HepG2 (cell line): Measurements from ENCODE around the gene TMEM86B. TPM values are rescaled to one million over a fixed set of nuclear protein-coding genes. Genes with fewer than 3 reads are reported as not detected.

ENCODE experiments used
- ARID5B ChIP-seq: IDR thresholded peaks from 2 replicates; pipeline ENCODE4 v1.4.0; 2020; ENCODE audit warnings: mild to moderate bottlenecking, missing genetic modification reagents
- CAMTA2 ChIP-seq: sonication (generic); formaldehyde crosslinking; IDR thresholded peaks from 2 replicates; pipeline ENCODE4 v1.4.0; 2020; ENCODE audit warnings: mild to moderate bottlenecking, missing genetic modification reagents, borderline replicate concordance
- GLI4 ChIP-seq: sonication (generic); formaldehyde crosslinking; IDR thresholded peaks from 2 replicates; pipeline ENCODE4 v1.5.1; 2020; ENCODE audit warnings: missing genetic modification reagents, mild to moderate bottlenecking, moderate library complexity, borderline replicate concordance
- MLXIP ChIP-seq: sonication (generic); formaldehyde crosslinking; IDR thresholded peaks from 2 replicates; pipeline ENCODE4 v1.9.0; 2021; ENCODE audit warnings: missing genetic modification reagents, borderline replicate concordance
- MXD4 ChIP-seq: IDR thresholded peaks from 2 replicates; pipeline ENCODE4 v1.6.1; 2016; ENCODE audit warnings: mild to moderate bottlenecking, missing biosample characterization, missing genetic modification reagents
- NPAS2 ChIP-seq: sonication (generic); formaldehyde crosslinking; IDR thresholded peaks from 2 replicates; pipeline ENCODE4 v1.8.0; 2022; ENCODE audit warnings: mild to moderate bottlenecking, missing genetic modification reagents, borderline replicate concordance
- TFE3 ChIP-seq: IDR thresholded peaks from 2 replicates; pipeline ENCODE4 v1.6.1; 2016
- THAP7 ChIP-seq: sonication (generic); formaldehyde crosslinking; IDR thresholded peaks from 2 replicates; pipeline ENCODE4 v1.8.1; 2023; ENCODE audit warnings: mild to moderate bottlenecking, missing genetic modification reagents
- THAP8 ChIP-seq: sonication (generic); formaldehyde crosslinking; IDR thresholded peaks from 2 replicates; pipeline ENCODE4 v1.5.1; 2020; ENCODE audit warnings: missing genetic modification reagents, mild to moderate bottlenecking, borderline replicate concordance
- THAP9 ChIP-seq: sonication (generic); formaldehyde crosslinking; IDR thresholded peaks from 2 replicates; pipeline ENCODE4; 2020; ENCODE audit warnings: missing genetic modification reagents, mild to moderate bottlenecking, borderline replicate concordance
- ZBTB42 ChIP-seq: sonication (generic); formaldehyde crosslinking; IDR thresholded peaks from 2 replicates; pipeline ENCODE4 v1.5.0; 2020; ENCODE audit warnings: mild to moderate bottlenecking, missing genetic modification reagents
- ZNF446 ChIP-seq: sonication (generic); formaldehyde crosslinking; IDR thresholded peaks from 2 replicates; pipeline ENCODE4 v1.5.0; 2020; ENCODE audit warnings: mild to moderate bottlenecking, missing genetic modification reagents
- polyA plus RNA-seq, 8 experiments: library from polyadenylated mRNA; depleted of rRNA in 3 of 8; stranded (reverse) in 7 of 8; unstranded in 1 of 8; fragments of >200 nt; fragmentation: Illumina TruSeq in 4 of 8; extraction: Trizol in 4 of 8; gene quantifications; 2 replicates each; pipeline versions ENCODE4 v1.2.1 to v1.2.3, GENCODE V29; 2011 to 2016; ENCODE audit warnings: low read depth in 4 of 8, missing spikeins in 1 of 8, mixed read lengths in 1 of 8; ENCODE audit not compliant: insufficient read depth in 1 of 8
- total RNA-seq, 5 experiments: library from RNA; depleted of rRNA; stranded (reverse); fragments of >200 nt; fragmentation: Illumina TruSeq; extraction: Trizol; gene quantifications; 2 replicates each; pipeline ENCODE4 v1.2.3, GENCODE V29; 2016; ENCODE audit warnings: low read depth in 1 of 5

TMEM86B gene
- total and polyA plus RNA-seq, 2 of the 13 experiments (the other 11 are each of a cell fraction or from before 2014, with no cell fraction given): 7.7 to 9.6 TPM

- TF ChIP-seq ZNF446 (CRISPR knock-in tag) (peak; percentile 98), ZBTB42 (peak; percentile 76; the same call in 1 of the 2 replicates), THAP8 (no peak), NPAS2 (no peak), MLXIP (CRISPR knock-in tag) (peak; percentile 93), MXD4 (CRISPR knock-in tag) (peak; percentile 91), CAMTA2 (no peak; the same call in 1 of the 2 replicates), THAP9 (peak; percentile 79; the same call in 1 of the 2 replicates), GLI4 (CRISPR knock-in tag) (peak; percentile 75; the same call in 1 of the 2 replicates), TFE3 (peak; percentile 81), THAP7 (peak; percentile 75; the same call in 1 of the 2 replicates), ARID5B (CRISPR knock-in tag) (peak; percentile 78)
These were observed 11.9 kb downstream of the TMEM86B start (continued) for GRCh38 chr19:55216461-55217198.
